Stimulated activated effector memory CD8-positive, alpha-beta T cell treated with anti-CD3 and anti-CD28 coated beads, Interleukin-12 subunit alpha, Interleukin-12 subunit beta, amount 100 ng/mL, for 72 hours (primary cell): ENCODE data around the gene MSX2.

Source experiments
- ATAC-seq: fragments of 150-1000 bp; cut with Tn5 transposase; 2 replicates; pipeline ENCODE4 v1.10.0; 2021
- DNase-seq, 2 donors: peaks; one replicate each; pipeline ENCODE4 v3.0.0; 2021 to 2022; ENCODE audit warnings: low spot score in 2 of 2
- H3K27ac Mint-ChIP-seq: one replicate; pipeline ENCODE4 v1.8.0; 2022; ENCODE audit warnings: mild to moderate bottlenecking, mixed read lengths
- H3K36me3 Mint-ChIP-seq: one replicate; pipeline ENCODE4 v1.8.0; 2022; ENCODE audit warnings: mild to moderate bottlenecking, mixed read lengths
- H3K4me1 Mint-ChIP-seq: one replicate; pipeline ENCODE4 v1.8.0; 2022; ENCODE audit warnings: mixed read lengths
- H3K4me3 Mint-ChIP-seq: one replicate; pipeline ENCODE4 v1.8.0; 2022; ENCODE audit warnings: mild to moderate bottlenecking, mixed read lengths
- H3K9me3 Mint-ChIP-seq: one replicate; pipeline ENCODE4 v1.8.0; 2022; ENCODE audit warnings: mixed read lengths

The MSX2 gene

DNA sequence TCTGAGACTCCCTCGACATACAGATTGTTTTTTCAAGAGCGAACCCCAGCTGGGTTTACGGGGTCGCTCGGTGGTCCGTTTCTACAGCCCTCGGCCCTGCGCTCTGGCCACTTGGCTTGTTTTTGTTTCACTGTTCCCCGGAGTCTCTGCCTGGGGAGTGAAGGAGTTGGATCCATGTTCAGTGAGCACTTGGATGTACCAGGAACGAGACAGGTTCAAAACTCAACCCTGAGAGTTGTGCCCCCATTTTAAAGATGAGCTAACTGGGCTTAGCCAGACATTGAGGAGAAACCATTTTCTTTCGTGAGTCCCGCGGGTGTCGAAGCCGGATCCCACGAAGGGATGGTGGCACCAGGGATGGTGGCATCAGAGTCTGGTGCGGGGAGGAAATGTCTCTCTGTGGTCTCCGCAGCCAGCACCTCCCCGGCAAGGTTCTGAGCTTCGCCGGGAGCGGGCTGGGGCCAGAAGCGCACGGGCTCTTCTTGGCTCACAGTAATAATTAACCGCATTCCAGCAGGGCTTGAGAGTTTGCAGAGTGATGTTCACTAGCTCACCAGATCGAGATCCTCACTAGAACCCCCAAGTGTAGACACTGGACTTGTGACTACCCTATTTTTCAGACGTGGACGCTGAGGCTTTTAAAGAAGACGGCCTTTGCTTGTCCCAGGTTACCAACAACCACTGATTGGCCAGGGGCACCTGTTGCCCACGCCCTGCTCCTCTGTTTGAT is 1.0 kb downstream of the MSX2 start:
- H3K4me1 Mint-ChIP-seq: peaks cover under 1% of the 10 kb centered on the region
- DNase-seq (no peak), ATAC-seq (no peak)
- no peak overlapping the region for H3K4me3 Mint-ChIP-seq
- no peaks in the 10 kb centered on the region for H3K9me3 Mint-ChIP-seq
- no peak overlapping the region for H3K27ac Mint-ChIP-seq
- H3K36me3 Mint-ChIP-seq: no peaks in the 10 kb centered on the region

DNA sequence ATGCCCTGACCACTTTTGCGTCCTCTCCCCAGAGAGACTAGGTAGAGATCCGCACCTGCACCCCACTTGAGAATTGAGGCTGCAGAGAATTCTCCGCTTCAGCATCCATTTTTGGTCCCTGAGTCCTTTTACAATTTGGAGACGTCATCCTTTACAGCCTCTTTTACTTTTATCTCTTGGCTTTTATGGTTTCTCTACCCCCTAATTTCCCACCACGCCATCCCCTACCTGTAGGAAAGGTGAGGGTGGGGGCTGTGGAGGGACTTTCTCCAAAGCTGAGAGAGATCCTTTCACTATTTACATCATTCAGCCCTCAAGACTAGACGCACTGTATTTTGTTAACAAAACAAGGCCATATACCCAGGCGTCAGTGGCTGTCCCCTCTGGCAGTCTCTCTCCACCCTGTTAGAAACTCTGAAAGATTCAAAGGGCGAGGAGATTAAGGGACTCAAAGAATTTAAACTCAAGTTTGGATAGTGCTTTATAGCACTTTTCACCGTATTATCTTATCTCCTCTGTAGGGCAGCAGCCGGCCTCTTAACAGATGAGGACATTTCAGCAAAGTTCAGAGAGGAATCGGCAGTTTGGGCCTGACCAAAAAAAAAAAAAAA is 1.7 kb downstream of the MSX2 start:
- H3K4me3 Mint-ChIP-seq: no peak overlapping the region
- H3K4me1 Mint-ChIP-seq: no peaks in the 10 kb centered on the region
- H3K36me3 Mint-ChIP-seq: no peaks in the 10 kb centered on the region
- DNase-seq (no peak), ATAC-seq (no peak)
- H3K27ac Mint-ChIP-seq: no peak overlapping the region
- H3K9me3 Mint-ChIP-seq: no peaks in the 10 kb centered on the region

DNA sequence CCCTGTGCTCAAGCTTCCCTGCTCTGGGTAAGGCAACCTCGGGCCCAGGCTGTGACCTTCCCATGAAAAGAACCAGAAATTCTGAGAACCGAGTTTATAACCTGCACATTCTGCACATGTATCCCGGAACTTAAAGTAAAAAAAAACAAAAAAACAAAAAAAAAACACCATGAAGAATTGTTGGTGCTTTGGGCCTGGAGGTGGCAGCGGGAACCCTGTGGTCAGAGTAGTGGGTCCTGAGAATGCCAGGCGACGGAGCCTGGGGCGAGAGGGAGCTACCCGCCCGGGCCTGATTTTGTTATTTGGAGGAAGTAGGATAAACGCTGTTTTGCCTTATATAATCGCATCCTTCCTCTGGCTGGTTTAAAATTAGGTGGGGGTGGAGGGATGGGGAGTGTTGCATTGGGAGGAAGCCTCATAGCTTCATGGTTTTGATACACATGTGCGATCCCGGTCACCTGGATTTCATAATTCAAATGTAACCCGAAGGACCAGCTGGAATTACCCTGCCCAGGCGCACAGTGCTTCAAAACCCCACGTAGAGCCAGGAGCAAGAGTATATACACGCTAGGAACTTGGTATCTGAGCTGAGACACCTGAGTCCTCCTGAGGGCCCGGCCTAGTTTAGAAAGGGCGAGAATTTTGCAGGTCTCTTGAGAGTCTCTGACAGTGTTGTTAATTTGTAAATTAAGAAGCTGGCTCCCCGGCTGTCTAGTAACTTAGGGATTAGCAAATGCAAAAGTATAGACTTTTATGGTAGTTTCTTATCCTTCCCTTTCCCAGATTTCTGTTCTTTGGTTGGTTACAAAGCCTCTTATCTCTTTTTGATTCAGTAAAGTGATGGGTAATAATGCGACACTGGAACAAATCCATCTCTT is 2.8 kb downstream of the MSX2 start:
- Mint-ChIP-seq H3K9me3 (no peaks in the 10 kb centered on the region), H3K4me1 (no peaks in the 10 kb centered on the region), H3K27ac (no peak overlapping the region)

DNA sequence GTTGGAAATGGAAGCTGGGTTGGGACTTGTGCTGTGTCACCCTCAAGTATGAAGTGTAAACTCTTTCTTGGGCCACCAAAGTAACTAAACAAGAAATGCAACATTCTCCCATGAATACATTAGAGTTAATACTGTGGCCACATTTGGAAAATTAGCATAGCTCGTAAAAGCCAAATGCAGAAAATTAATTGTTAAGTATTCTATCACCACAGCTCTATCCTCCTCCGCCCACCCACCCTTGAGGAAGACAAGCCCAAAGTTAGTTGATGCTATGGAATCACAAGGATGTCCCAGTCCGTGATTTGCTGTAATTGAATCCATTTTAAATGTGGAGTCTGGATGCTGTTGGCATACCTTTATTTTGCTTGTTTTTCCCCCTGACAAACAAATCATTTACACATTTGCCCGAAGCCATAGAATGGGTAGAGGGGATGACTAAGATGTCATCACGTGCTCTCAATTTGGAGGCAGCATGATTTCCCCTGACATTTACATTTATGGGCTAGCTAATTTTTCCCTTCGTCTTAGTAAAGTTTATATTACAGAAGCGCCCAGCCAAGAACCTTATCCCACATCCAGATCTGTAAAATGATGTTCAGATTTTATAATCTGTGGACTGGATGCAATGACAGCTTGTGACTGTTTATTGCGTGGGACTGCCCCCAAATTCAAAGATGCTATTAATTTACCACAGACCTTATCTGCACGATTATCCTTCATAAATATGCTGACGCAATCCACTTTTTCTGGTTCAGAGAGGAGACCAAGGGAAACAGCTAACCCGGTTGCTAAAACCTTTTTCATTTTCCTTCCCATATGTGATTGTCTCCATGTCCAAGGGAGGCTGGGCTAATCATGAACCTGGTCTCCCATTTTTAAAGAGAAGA is 3.7 kb downstream of the MSX2 start:
- Mint-ChIP-seq H3K36me3 (no peaks in the 10 kb centered on the region), H3K9me3 (no peaks in the 10 kb centered on the region), H3K27ac (no peak overlapping the region), H3K4me3 (no peak overlapping the region), H3K4me1 (no peaks in the 10 kb centered on the region)
- DNase-seq (no peak), ATAC-seq (no peak)

More for the DNA sequence above, 2.8 kb downstream of the MSX2 start:
- ATAC-seq (no peak), DNase-seq (no peak)
- Mint-ChIP-seq H3K36me3 (no peaks in the 10 kb centered on the region), H3K4me3 (no peak overlapping the region)

DNA sequence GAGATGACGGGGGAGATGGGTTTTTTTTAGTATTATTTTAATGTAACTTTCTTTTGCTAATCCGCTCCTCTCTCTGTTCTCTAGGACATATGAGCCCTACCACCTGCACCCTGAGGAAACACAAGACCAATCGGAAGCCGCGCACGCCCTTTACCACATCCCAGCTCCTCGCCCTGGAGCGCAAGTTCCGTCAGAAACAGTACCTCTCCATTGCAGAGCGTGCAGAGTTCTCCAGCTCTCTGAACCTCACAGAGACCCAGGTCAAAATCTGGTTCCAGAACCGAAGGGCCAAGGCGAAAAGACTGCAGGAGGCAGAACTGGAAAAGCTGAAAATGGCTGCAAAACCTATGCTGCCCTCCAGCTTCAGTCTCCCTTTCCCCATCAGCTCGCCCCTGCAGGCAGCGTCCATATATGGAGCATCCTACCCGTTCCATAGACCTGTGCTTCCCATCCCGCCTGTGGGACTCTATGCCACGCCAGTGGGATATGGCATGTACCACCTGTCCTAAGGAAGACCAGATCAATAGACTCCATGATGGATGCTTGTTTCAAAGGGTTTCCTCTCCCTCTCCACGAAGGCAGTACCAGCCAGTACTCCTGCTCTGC is 4.8 kb downstream of the MSX2 start:
- H3K4me1 Mint-ChIP-seq: no peaks in the 10 kb centered on the region
- DNase-seq (no peak), ATAC-seq (no peak)
- no peak overlapping the region for H3K27ac Mint-ChIP-seq
- no peak overlapping the region for H3K4me3 Mint-ChIP-seq
- H3K9me3 Mint-ChIP-seq: no peaks in the 10 kb centered on the region
- H3K36me3 Mint-ChIP-seq: no peaks in the 10 kb centered on the region

DNA sequence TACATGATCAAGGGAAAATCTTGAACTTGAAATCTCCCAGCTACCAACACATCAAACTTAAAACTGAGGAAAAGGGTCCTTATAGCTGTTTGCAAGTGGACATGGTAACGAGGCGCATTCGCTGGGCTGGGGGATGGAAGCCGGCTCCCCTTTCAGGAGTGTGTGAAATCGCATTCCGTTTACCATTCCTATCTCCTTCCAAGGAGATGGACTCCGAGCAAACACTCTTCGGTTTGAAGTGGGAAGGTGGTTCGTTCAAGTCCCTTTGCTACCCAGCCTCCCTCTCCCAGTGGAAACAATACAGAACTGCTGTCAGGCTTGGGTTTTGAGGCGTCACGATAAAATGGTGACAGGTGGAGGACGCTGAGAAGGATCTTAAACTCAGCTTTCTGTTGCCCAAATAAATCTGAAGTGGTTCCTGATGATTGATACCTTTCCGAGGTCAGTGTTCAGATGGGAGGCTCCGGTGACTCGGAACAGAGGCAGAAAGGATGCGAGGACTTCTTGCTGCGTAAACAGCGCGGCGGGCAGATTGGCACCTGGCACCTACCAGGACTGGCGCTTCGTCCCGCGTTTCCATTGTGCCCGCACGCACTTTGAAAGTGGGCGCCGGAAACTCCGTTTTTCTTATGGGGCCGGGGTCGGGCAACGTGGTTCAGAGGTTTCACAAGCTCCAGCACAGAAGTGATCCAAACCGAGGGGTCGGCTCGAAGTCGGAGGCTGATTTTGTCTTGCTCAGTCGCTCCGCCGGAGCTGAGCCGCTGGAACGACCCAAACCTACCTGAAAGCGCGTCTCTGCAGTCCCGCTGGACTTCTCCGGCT is 7.0 kb downstream of the MSX2 start:
- no peak for ATAC-seq
- Mint-ChIP-seq H3K4me1 (peaks cover 6% of the 10 kb centered on the region), H3K27ac (no peak overlapping the region), H3K36me3 (no peaks in the 10 kb centered on the region), H3K9me3 (peaks cover 4% of the 10 kb centered on the region), H3K4me3 (no peak overlapping the region)
- DNase-seq: no peak

DNA sequence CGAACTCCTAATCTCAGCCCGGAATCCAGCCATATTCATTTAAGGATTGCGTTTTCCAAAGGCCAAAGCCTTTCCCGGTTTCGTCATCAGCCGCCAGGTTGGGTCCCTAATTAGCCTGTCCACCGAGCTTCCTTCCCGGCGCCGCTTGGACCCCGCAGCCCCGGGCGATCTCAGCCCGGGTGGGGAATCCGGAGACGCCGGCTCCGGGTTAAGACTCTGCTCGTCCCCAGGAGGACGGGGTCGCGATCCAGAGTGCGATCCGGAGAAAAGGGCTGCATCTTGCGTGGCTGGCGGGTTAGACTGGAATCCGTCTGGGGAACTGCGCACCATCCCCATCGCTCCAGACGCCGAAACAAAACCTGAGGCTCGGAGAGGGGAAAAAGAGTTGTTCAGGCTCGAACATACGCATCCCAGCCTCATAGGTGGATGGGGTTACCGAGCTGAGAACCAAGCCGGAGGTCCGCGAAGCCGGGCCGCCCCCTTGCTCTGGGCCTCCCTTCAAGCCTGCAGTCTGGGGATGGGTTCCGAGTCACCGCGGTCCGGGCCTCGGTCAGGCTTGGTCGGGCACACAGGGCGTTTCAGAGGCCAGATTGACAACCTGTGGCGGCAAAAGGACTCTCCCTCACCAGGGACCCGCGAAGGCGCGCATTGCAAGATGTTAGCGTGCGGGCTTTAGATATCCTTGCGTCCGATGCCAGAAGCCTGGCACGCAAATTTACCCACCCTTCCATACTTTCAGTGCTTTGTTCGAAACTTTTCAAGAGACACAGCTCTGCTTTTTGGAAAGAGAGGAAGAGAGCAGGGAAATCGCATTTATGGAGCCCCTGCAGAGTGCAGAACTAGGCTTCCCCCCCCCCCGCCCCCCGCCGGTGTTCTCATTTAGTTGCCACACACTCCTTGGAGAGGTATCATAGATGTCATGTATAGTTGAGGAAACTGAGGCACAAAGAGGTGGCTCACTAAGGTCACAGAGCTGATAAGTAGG is 7.9 kb downstream of the MSX2 start:
- no peaks in the 10 kb centered on the region for H3K36me3 Mint-ChIP-seq
- H3K4me3 Mint-ChIP-seq: no peak overlapping the region
- DNase-seq: no peak
- H3K9me3 Mint-ChIP-seq: peaks cover 5% of the 10 kb centered on the region
- ATAC-seq: no peak
- H3K4me1 Mint-ChIP-seq: peaks cover 6% of the 10 kb centered on the region
- no peak overlapping the region for H3K27ac Mint-ChIP-seq

DNA sequence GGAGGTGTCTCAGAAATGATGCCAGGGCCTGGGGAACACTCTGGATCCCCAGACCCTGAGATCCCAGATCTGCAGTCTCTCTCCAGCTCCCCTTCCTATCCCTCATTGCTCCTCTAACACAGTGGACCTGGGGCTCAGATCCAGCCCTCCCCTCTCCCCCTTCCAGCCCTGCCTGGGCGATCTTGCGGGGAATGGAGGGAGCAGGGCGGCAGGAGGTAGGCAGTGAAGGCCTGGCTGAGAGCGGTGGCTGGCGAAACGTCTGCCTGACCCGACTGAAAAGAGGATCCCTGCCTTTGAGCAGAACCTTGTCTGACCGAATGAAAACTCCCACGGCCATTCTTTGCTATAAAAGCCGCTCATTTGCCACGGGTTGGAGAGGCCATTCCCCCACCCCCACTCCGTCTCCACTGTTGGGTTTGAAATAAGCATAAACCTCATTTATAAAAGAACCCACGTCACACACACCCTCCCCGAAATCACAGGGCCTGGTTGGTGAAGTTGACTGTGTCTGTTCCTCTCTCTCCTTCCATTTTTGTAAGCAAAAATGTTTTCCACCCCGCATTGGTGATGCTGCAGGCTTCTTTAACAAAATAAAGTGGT is 8.8 kb downstream of the MSX2 start:
- no peak overlapping the region for H3K27ac Mint-ChIP-seq
- peaks cover 6% of the 10 kb centered on the region for H3K4me1 Mint-ChIP-seq
- DNase-seq (no peak), ATAC-seq (no peak)
- H3K9me3 Mint-ChIP-seq: peaks cover 5% of the 10 kb centered on the region
- no peaks in the 10 kb centered on the region for H3K36me3 Mint-ChIP-seq
- H3K4me3 Mint-ChIP-seq: no peak overlapping the region

DNA sequence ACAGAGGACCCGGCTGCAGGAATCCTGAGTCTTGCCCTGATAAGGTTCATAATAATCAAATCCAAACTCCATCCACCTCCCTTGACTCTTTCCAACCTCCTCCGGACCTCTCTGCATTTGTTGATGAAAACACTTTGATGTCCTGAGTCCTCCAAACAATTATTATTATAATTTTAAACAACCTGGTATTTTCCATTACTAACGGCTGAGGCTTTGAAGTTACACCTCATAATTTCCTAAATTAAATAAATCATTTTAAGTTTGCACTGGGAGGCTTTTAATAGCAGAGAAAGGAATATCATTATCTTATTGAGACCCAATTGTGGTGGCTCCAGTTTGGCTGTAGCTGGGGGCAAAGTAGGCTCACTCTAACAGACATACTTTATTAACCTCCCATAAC is 9.5 kb downstream of the MSX2 start:
- ATAC-seq (no peak), DNase-seq (no peak)
- Mint-ChIP-seq H3K9me3 (peaks cover 5% of the 10 kb centered on the region), H3K4me1 (peaks cover 6% of the 10 kb centered on the region), H3K36me3 (no peaks in the 10 kb centered on the region), H3K27ac (no peak overlapping the region), H3K4me3 (no peak overlapping the region)

DNA sequence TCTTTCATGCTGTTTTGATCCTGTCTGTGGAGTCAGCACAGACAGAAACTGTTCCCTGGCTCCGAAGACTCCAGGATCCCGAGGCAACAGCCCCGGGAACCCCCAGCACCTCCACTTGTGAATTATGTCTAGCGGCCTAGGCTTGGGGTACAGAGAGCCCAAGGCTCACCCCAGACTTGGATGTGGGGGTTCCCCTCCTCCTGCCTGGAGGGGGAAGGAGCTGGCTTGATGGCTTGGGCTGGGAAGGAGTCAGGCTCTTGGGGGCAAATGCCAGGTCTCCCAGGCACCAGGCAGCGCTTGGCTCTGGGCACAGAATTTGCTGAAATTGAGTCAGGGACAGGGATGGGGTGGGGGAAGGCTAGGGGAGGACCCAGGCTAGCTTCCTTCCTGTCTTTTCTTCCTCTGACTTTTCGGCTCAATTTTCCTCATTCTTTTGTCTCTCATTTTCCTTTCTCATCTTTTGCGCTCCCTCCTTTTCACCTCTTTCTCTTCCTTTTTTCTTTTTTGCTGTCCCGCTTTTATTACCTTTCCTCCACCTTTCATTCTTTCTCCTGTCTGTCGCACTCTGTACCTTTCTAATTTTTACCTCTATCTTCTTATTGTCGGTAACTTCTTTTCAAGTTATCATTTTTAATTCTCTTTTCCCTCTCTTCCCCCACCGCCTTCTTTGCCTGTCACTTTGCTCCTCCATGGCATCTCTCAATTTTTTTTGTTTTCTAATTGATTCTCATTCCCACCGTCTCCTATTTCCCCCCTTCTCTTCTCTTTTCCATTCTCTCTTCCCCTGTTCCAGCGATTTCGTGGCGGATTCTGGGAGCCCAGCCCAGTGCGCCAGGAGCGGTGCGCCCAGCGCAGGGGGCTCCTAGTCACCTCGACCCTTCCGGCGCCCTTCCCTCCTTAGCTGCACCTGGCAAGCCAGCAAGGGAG is 10.5 kb downstream of the MSX2 start:
- no peak for ATAC-seq
- no peak overlapping the region for H3K27ac Mint-ChIP-seq

DNA sequence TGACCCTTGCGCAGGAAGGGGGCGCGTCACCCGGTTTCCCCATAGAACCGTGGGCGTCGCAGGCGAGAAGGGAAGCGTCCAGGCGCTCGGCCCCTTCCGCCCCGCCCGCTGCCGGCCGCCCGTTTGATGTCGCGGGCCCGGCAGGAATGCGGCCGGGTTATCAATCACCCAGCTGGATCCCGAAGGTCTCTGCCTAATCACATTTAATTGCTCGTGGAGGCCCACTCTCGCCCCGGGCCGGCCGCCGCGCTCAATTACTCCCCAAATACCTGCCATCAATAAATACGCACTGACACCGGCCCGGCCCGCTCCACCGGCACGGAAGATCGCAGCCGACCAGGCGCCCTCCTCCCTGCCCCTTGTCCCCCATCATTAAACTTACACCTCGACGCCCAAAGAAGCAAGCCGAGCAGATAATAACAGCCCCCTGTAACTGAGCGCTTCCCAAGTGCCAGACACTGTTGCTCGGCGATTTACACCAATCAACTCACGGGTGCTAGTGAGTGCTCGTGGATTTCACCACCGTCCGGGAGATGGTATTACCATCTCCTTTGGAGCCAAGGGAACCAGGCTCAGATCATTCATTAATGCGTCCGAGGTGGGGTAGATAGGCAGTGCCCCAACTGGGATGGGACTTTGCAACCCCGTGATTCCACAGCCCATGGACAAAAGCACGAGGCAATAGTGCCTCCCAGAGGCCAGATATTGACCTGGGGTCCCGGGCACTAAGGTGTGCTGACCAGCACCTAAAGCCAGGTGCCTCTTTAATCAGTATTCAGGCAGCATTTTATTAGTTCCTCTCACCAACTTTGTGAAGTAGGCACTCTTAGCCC is 11.3 kb downstream of the MSX2 start:
- no peak for ATAC-seq
- Mint-ChIP-seq H3K27ac (no peak overlapping the region), H3K4me1 (peaks cover 6% of the 10 kb centered on the region), H3K9me3 (peaks cover 5% of the 10 kb centered on the region), H3K4me3 (no peak overlapping the region), H3K36me3 (no peaks in the 10 kb centered on the region)
- DNase-seq: no peak

More for the DNA sequence above, 10.5 kb downstream of the MSX2 start:
- Mint-ChIP-seq H3K4me3 (no peak overlapping the region), H3K4me1 (peaks cover 6% of the 10 kb centered on the region), H3K36me3 (no peaks in the 10 kb centered on the region), H3K9me3 (peaks cover 5% of the 10 kb centered on the region)
- no peak for DNase-seq
